KMS-11 (cell line): ENCODE data around the gene TTC21A.

ENCODE experiments used
- H2AFZ ChIP-seq: fragments of 200-600 bp; sonication (generic); 2 replicates; pipeline ENCODE4 v1.6.1; 2016; ENCODE audit warnings: antibody characterized with exemption, mixed run types, low read depth
- H3K27ac ChIP-seq: fragments of 200-600 bp; sonication (generic); 2 replicates; pipeline ENCODE4 v1.6.1; 2016; ENCODE audit warnings: mild to moderate bottlenecking, mixed run types
- H3K27me3 ChIP-seq: fragments of 200-600 bp; sonication (generic); 2 replicates; pipeline ENCODE4 v1.6.1; 2017; ENCODE audit warnings: mild to moderate bottlenecking, low read depth, mixed run types, moderate library complexity; ENCODE audit not compliant: insufficient read depth
- H3K36me3 ChIP-seq: fragments of 200-600 bp; sonication (generic); 2 replicates; pipeline ENCODE4 v1.6.1; 2017; ENCODE audit warnings: mild to moderate bottlenecking, mixed run types; ENCODE audit not compliant: insufficient read depth
- H3K4me1 ChIP-seq: fragments of 200-600 bp; sonication (generic); 2 replicates; pipeline ENCODE4 v1.6.1; 2016; ENCODE audit warnings: mild to moderate bottlenecking, low read depth, mixed run types; ENCODE audit not compliant: poor library complexity, severe bottlenecking
- H3K4me2 ChIP-seq: fragments of 200-600 bp; sonication (generic); 2 replicates; pipeline ENCODE4 v1.7.0; 2016; ENCODE audit warnings: mild to moderate bottlenecking, mixed run types
- H3K4me3 ChIP-seq: fragments of 200-600 bp; sonication (generic); IDR thresholded peaks from 2 replicates; pipeline ENCODE4 v1.6.1; 2017; ENCODE audit warnings: low read depth, low read length, mixed read lengths; ENCODE audit not compliant: insufficient read depth
- H3K79me2 ChIP-seq: fragments of 200-600 bp; sonication (generic); 2 replicates; pipeline ENCODE4 v1.6.1; 2016; ENCODE audit warnings: low read depth, mixed run types; ENCODE audit not compliant: insufficient read depth
- H3K9ac ChIP-seq: fragments of 200-600 bp; sonication (generic); 2 replicates; pipeline ENCODE4 v1.6.1; 2016; ENCODE audit warnings: mild to moderate bottlenecking, mixed run types
- H4K20me1 ChIP-seq: fragments of 200-600 bp; sonication (generic); 2 replicates; pipeline ENCODE4 v1.6.1; 2016; ENCODE audit warnings: mild to moderate bottlenecking, mixed run types; ENCODE audit not compliant: insufficient read depth
- CTCF ChIP-seq: fragments of 200-600 bp; sonication (generic); conservative IDR thresholded peaks from 2 replicates; pipeline ENCODE4 v1.6.1; 2017; ENCODE audit warnings: low read depth, mild to moderate bottlenecking, antibody characterized with exemption, low read length, moderate library complexity, mixed read lengths

TTC21A gene

GRCh38 chr3:39185959-39186691, 78.6 kb downstream of the TTC21A start:
- Histone ChIP-seq H3K4me2 (no peak overlapping the region), H2AFZ (no peak overlapping the region), H3K4me3 (no peak overlapping the region), H3K4me1 (peaks cover 19% of the 10 kb centered on the region), H3K79me2 (no peaks in the 10 kb centered on the region), H3K27me3 (no peaks in the 10 kb centered on the region), H3K9ac (no peak overlapping the region), H3K27ac (no peak overlapping the region), H3K36me3 (no peaks in the 10 kb centered on the region), H4K20me1 (no peaks in the 10 kb centered on the region)
- no peak for TF ChIP-seq CTCF

- Histone ChIP-seq H3K27me3 (no peaks in the 10 kb centered on the region), H3K36me3 (no peaks in the 10 kb centered on the region), H3K4me3 (no peak overlapping the region), H3K79me2 (no peaks in the 10 kb centered on the region), H3K4me1 (peaks cover 19% of the 10 kb centered on the region), H3K4me2 (no peak overlapping the region), H3K27ac (no peak overlapping the region), H4K20me1 (no peaks in the 10 kb centered on the region), H3K9ac (no peak overlapping the region), H2AFZ (no peak overlapping the region)
- TF ChIP-seq CTCF = no peak
These were observed 79.2 kb downstream of the TTC21A start for GRCh38 chr3:39186692-39187151.

GRCh38 chr3:39187372-39188155, 80.1 kb downstream of the TTC21A start:
- Histone ChIP-seq H3K36me3 (no peaks in the 10 kb centered on the region), H3K27ac (no peak overlapping the region), H3K27me3 (no peaks in the 10 kb centered on the region), H3K4me3 (no peak overlapping the region), H3K79me2 (no peaks in the 10 kb centered on the region), H2AFZ (no peak overlapping the region), H3K9ac (no peak overlapping the region), H3K4me2 (no peak overlapping the region), H3K4me1 (peaks cover 25% of the 10 kb centered on the region), H4K20me1 (no peaks in the 10 kb centered on the region)
- TF ChIP-seq CTCF = no peak
